Heart left ventricle (tissue), 13 donors: ENCODE results near the gene PRAMEF14.
"Not testable (repeated sequence)": the region's sequence is repeated elsewhere in the genome, so short reads cannot be mapped to it uniquely, and the experiment has no call there.

Experiments used
- CTCF ChIP-seq, 12 donors: fragments of 200-600 bp; sonication (generic) in 4 of 12; IDR thresholded peaks; one replicate each; pipeline versions ENCODE4 v1.5.0 to v1.8.0; 2018 to 2022; ENCODE audit warnings: antibody characterized with exemption in 12 of 12, mild to moderate bottlenecking in 5 of 12
- POLR2A ChIP-seq, 2 donors: fragments of 450-650 bp; IDR thresholded peaks; one replicate each; pipeline ENCODE4 v1.6.1; 2017; ENCODE audit warnings: antibody characterized with exemption in 2 of 2, mild to moderate bottlenecking in 2 of 2, moderate library complexity in 2 of 2
- donor health status: ischemic (EF 13 %, LVEDD 7.1; RV severe dilation, severe dysfunction).
- donor health status: DM: no; HTN: yes; CAD: no.
- donor health status: DM: no; HTN: no; CAD: no.
- donor health status: ischemic (EF 25% LVEDD 6.9; RV normal size, moderate dysfunction).
- donor health status: ischemic (EF 25% LVEDD 5.7; RV mildly dilated, moderate dysfunction).
- donor health status: ischemic (EF 35%, LVEDD 5.7; RV mildly dilated, moderate dysfunction).
- donor health status: nonischemic (EF 11% LVEDD 7.7; RV severe dilation, severe dysfunction).
- donor health status: DM: yes; HTN: yes; CAD: no.
- donor health status: PGD.
- donor health status: ischemic (EF 29% LVEDD 5.4; RV normal size, mild dysfunction).
- donor health status: nonischemic (EF 23%, LVEDD 6.1; RV moderate dilation, normal function).

GRCh38 chr1:13393004-13393403, 46.1 kb upstream of the PRAMEF14 start:
- not testable (repeated sequence) for TF ChIP-seq CTCF, POLR2A (IDR thresholded peaks at IDR 0.05)
